Measurements from ENCODE around the gene OSBP2. TPM values are rescaled to one million over a fixed set of nuclear protein-coding genes. Genes with fewer than 3 reads are reported as not detected.

The OSBP2 gene
- total and polyA plus RNA-seq, 2 experiments from 2014 or later: 2.1 to 2.9 TPM

- Histone ChIP-seq H3K4me3 (no peak overlapping the region), H3K9me2 (ENCODE audit: insufficient read depth) (no peaks in the 10 kb centered on the region), H3K4me2 (no peak overlapping the region), H3K79me2 (replicated peaks; ENCODE audit: insufficient read depth) (no peaks in the 10 kb centered on the region), H3K4me1 (ENCODE audit: insufficient read depth) (peaks cover 3% of the 10 kb centered on the region; the same call in 1 of the 2 replicates), H2AFZ (no peak overlapping the region), H4K20me1 (replicated peaks; ENCODE audit: insufficient read depth) (no peaks in the 10 kb centered on the region), H3K27ac (ENCODE audit: low read depth) (no peak overlapping the region), H3F3A (replicated peaks; ENCODE audit: low read depth) (no peaks in the 10 kb centered on the region), H3K36me3 (ENCODE audit: insufficient read depth) (no peaks in the 10 kb centered on the region), H3K27me3 (ENCODE audit: insufficient read depth) (no peaks in the 10 kb centered on the region)
- ATAC-seq (peak; percentile 55), DNase-seq (ENCODE audit: low spot score) (peak; percentile 17)
- Mint-ChIP-seq H3K4me3 (no peak overlapping the region), H3K27ac (no peak overlapping the region), H3K36me3 (ENCODE audit: low read depth) (no peaks in the 10 kb centered on the region; the same call in 2 of the 3 replicates), H3K4me1 (peaks cover 10% of the 10 kb centered on the region), H3K27me3 (ENCODE audit: insufficient read depth, low read depth, poor library complexity) (peaks cover 5% of the 10 kb centered on the region), H3K9me3 (no peaks in the 10 kb centered on the region)
- TF ChIP-seq NANOG (IDR thresholded peaks at IDR 0.05; ENCODE audit: borderline replicate concordance) (no peak), POLR2AphosphoS5 (IDR thresholded peaks at IDR 0.05; ENCODE audit: low read depth) (no peak), CTCF (conservative IDR thresholded peaks at IDR 0.05; ENCODE audit: low read depth in 2 of 2) (no peak), STAT1 (IDR thresholded peaks at IDR 0.05; ENCODE audit: unreplicated experiment) (no peak), REST (IDR thresholded peaks at IDR 0.05; ENCODE audit: unreplicated experiment) (no peak), EZH2phosphoT487 (IDR thresholded peaks at IDR 0.05; ENCODE audit: unreplicated experiment) (no peak), ZNF331 (CRISPR knock-in tag; IDR thresholded peaks at IDR 0.05; ENCODE audit: low read depth) (no peak), JUNB (IDR thresholded peaks at IDR 0.05; ENCODE audit: unreplicated experiment) (no peak), EZH2 (IDR thresholded peaks at IDR 0.05; ENCODE audit: low read depth, unreplicated experiment) (no peak), ZNF114 (CRISPR knock-in tag; IDR thresholded peaks at IDR 0.05) (no peak), ETS1 (IDR thresholded peaks at IDR 0.05) (no peak), ZNF462 (CRISPR knock-in tag; IDR thresholded peaks at IDR 0.05) (no peak), CREB1 (CRISPR knock-in tag; IDR thresholded peaks at IDR 0.05; ENCODE audit: low read depth) (no peak)
Measured at GRCh38 chr22:30881361-30882183, 186.9 kb downstream of the OSBP2 start.
